CD1c-positive myeloid dendritic cell (primary cell): ENCODE results near the gene CBR3.

Experiments used
- DNase-seq: peaks from one replicate; pipeline ENCODE4 v3.0.0-alpha.2; 2016; ENCODE audit errors: extremely low spot score

The CBR3 gene

GRCh38 chr21:36183144-36183795, 48.4 kb downstream of the CBR3 start:
- DNase-seq = no peak

DNA sequence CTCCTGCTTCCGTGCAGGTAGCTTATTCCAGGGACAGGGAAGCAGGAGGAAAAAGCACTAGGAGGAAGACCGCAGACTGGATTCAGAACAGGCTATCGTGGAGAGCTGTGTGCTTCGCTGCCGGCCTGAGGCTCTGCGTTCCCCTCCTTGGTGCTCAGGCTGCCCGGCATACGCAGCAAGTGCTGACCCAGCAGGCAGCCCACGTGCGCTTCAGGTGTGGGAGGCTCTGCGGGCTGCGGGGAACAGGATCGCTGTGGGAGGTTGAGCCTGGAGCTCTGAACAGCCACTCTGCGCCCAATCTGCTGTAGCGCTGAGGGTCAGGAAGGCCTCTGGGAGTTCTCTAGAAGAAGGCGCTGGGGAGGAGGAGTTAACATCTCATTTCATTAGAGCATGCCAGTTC, 49.7 kb downstream of the CBR3 start:
- DNase-seq = no peak

DNA sequence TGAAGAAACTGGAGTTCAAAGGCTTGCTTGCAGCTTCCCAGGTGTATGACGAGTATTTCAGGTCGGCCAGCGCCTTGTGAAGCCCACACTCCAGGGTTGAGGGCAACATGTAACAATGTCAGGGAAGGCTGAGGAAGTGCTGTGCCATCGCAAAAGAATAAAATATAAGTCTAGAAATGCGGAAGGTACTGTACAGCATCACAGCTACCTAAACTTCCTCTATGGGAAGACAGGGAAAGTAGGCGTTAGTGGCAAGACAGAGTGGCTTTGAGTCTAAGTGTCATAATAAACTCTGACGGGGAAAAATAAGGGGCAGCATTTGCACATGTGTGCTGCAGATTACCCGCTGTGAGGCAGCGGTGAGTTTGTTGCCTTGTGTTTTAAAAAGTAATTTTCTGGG, 50.6 kb downstream of the CBR3 start:
- peak; percentile 38 for DNase-seq

DNA sequence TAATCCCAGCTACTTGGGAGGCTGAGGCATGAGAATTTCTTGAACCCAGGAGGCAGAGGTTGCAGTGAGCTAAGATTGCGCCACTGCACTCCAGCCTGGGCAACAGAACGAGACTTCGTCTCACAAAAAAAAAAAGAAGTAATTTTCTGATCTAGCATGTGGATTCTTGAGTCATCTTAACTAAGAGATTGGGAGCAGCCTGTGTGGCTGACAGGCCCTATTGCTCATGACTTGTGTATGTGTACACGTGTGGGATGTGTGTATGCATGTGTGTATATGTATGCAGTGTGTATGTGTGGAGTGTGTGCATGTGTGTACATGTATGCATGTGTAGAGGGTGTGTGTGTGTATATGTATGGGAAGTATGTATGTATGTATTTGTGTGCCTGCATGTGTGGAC, 51.2 kb downstream of the CBR3 start:
- peak; percentile 34 for DNase-seq

- no peak for DNase-seq
Measured at GRCh38 chr21:36186506-36187399, 51.9 kb downstream of the CBR3 start.

DNA sequence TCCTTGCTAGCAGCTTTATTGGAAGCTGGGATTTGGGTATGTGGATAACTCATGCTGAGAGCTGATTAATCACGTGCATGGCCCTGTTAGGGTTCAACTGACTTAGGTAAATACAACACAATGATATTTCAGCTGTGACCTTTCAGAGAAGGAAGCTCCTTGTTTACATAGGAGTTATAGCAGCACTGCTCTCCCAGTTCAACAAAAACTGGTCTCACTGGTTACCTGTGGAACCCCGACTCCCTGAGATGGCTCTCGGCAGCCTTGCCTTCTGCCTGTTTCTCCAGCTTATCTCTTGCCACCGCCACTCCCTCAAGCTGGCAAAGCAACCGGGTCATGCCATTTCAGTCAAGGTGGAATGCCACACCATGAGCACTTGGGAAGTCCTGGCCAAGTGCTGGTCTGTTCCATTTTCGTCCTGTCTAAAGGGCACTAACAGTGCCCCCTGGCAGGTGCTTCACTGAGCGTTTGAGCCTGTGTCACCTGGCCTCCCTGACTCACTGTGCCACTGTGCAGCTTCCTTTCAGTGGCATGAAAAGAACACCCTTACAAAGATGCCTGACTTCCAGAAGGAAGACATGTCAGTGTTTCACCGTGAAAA, 53.3 kb downstream of the CBR3 start:
- no peak for DNase-seq

DNA sequence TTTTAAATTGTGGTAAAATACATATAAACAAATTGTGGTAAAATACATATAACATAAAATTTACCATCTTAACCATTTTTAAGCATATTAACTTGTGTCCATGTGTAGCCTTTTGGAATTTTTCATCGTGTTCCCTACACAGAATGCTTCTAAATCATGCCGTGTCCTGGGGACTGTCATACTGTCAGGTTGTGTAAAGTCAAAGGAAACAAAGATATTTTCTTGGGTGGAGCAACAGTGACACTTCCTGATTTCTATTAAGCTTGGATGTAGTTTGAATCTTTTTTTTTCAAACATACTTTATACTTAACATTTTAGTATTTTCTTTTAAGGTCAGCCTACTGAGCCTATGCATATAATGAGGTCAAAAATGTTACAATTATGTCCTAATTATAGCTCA, 54.1 kb downstream of the CBR3 start:
- peak; percentile 49 for DNase-seq

DNA sequence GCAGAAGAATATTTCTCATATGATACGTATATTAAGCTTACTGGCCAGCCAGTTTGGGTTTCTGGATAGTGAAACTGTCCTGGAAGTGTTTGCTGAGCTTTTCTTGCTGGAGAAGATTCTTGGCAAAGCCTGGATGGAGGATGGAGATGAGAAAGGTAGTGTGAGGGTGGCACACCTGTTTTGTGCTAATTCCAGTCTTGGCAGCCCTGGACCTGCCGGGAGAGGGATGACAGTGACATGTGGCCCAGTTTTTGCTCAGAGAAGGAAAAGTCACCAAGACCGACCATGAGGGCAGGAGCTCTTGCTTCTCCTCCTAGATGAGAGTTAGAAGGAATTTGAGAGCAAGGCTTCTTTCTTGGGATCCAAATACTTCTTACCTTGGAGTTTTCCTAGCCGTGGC, 55.9 kb downstream of the CBR3 start:
- DNase-seq = no peak

DNA sequence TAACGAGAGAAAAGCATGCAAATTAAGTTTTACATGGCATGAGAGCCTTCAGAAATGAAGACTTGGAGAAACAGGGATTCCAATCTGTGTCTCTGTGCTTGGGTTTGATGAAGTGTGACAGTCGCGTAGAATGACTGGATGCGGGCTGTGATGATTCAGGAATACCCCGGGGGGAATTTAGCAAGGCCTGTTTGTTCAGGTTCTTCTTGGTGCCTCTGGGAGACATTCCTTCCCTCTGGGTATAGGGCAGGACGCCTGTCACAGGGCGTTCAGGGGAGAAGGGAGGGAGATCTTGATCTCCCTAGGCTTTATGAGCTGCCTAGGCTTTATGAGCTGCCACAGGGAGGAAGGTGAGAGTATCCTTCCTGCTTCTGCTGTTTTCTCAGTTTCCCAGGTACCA, 58.3 kb downstream of the CBR3 start:
- no peak for DNase-seq

- no peak for DNase-seq
Measured at GRCh38 chr21:36194024-36194423, 59.1 kb downstream of the CBR3 start.

DNA sequence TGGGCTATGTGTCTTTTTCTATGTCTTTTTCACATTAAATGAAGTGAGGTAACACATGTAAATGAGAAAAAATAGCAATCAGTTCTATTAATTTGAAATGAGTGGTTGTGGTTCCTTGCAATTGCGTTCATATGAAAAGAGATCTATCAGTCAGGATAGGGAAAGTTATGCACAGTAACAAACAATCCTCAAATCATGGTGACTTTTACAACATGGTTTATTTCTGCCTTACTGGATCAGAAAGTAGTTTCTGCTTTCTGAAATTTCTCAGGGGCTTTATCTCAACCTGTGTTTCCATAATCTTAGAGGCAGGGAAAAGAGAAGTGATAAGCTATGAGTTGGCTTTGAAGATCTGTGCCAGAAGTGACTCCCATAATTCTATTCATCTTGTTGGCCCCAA, 60.7 kb downstream of the CBR3 start:
- DNase-seq = no peak
